AG08395 (cell line): ENCODE data around the gene PDLIM7.

Source experiments
- DNase-seq: peaks from one replicate; pipeline ENCODE4 v3.0.0; 2012; ENCODE audit warnings: mixed read lengths, low spot score

The PDLIM7 gene

GRCh38 chr5:177455661-177456590, 41.5 kb downstream of the PDLIM7 start:
- DNase-seq: peak; percentile 94

GRCh38 chr5:177455036-177455660, 42.3 kb downstream of the PDLIM7 start:
- DNase-seq: peak; percentile 47

DNA sequence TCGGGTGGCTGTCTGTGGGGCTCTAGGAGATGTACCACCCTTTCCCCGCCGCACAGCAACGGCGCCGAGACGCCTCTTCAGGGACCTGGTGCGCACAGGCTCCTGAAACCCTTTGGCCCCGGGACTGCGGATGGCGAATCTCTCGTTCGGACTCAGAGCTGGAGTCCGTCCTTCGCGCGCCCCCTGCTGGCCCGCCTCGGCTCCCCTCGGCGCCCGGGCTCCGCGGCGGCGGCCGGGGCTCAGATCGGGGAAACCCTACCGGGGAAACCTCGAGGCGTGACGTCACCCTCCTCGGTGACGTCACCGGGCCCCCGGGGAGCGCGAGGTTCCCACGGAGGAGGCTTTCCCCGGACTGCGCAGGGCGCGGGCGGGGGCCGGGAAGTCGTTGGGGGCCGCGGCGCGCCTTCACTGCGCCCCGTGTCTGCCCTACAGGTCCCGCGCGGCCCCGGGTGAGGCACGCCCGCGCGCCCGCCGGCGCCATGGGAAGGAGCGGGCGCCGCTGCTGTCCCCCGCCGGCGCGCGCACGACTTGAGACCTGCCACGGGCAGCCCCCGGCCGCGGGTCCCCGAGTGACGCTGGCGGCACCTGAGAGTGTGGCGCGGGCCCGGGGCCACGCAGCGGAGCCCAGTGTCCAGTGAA, 42.9 kb downstream of the PDLIM7 start:
- DNase-seq: peak; percentile 97

DNA sequence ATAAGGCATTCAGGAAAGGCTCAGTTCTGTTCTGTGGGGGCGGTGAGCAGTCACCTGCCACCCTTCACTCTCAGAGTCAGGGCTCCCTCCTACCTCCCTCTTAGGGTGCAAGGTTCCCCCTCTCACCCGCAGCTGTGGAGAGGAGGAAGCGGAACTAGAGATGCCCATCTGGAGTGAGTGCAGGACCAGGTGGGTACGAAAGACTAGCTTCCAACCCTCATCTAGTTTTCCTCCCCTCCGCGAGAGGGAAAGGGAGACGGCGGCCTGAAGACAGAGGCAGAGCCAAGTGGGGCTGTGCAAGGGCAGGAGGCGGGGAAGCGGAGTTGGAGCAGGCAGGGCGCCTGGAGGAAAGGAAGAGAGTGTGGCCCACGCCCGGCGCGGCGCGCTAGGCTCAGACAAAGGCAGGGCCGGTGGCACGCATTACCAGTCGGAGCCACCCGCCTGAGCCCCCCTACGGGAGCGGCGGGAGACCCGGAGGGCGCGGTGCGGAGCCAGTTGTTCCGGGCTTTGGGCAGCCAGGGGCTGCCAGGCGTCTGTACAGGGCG, 43.5 kb downstream of the PDLIM7 start:
- DNase-seq: no peak

DNA sequence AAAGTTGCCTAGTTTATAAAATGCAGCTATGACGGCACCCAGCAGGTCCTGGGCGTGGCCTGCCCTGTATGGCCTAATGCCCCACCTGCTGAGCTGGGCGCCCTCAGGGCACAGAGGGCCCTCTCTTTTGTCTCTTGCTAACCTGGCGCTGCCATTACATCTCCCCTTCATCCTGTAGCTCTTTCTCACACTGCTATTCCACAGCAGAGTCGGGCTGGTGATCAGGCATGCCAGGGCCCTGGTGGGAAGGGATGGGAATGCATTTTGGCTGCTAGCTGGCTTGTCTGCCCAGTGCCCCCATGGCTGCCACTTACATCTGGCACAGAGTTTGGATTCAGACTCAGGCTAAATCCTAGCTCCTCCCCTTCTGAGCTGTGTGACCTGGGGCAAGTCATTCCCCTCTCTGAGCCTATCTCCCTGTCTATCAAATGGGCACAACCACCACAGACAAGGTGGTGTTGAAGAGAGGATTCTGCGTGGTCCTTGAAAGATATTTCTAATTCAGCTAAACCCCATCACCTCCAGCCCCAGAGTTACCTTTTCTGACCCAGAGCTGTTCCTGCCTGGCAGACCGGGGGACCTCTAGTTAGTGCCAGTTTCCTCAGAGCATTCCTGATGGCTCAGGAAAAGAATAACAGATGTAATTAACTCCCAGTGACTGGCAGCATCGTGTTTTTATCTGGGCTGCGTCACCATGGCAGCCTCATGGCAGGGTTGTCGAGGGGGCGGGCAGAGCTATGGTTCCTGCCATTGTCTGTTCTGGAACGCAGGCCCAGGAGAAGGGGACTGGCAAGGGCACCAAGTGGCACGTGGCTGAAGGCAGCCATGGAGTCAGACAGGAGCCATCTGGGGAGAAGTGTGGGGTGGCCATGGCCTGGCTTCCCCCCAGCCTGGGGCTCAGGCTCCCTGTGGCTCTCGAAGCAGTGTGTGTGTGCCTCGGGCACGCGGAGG, 44.4 kb downstream of the PDLIM7 start:
- no peak for DNase-seq

DNA sequence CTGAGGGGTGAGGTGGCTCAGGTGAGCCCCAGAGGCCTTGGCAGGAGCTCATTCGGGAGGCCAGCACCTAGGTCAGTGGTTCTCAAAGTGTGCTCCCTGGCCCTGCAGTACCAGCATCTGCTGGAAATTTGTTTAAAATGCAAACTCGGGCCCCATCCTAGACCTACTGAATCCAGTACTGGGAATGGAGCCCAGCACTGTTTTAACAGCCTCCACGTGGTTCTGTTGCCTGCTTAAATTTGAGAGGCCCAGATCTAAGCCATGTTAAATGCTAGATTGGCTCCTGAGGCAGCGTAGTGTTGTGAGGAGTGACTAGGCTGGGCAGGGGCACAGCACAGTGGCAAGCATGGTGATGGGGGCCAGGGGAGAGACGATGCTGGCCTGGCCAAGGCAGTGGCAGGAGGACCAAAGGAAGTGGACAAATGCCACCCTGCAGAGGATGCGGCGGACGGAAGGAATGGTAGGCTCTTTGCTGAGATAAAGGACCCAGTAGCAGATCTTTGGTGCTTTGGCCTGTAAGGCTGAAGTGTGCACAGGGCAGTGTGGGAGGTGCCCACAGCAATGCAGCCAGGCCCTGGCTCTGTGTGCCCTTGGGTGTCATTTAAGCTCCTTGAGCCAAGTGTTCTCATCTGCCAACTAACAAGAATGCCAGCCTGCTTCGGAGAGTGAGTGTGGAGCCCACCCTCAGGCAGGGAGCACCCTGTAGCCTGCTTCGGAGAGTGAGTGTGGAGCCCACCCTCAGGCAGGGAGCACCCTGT, 46.6 kb downstream of the PDLIM7 start:
- no peak for DNase-seq

DNA sequence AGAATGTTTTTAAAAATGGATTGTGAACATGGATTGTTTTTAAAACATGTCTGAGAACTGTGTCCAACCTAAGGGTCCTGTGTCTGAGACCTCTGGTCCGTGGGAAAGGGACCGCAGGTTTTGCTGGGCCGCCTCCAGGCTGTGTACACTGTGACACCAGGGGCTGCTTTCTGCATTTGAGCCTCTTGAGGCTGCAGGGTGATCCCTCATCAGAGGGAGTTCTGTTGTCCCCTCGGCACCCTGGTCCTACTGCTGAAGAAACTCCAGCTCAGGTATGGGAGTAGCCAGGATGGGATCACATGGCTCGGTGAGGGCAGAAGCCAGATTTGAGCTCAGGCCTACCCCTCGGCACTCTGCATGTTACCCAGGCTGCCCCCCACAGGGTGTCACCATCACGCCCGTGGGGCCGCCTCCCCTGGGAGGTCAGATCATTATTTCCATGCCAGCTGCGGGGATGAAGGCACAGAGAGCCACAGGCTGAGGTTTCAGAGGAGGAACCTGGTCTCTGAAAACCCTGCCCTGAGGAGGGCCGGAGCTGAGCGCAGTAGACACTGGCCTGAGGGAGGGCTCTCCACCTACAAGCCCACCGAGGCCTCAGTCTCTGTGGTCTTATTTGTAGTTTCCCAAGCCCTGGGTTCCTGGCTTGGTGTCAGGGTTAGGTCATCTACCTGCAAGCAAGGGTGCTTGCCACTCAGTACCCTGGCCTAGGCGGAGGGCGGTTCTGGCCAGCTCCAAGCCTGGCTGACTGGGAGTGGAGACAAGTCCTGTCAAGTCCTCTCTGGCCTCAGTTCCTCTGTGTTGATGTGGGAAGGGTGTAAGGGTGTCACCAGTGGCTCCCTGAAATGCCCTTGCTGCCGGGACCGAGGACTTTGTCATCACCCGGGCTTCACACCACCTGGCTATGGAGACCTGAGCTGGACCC, 48.0 kb downstream of the PDLIM7 start:
- DNase-seq: no peak

- DNase-seq: no peak
Observed at GRCh38 chr5:177448244-177448950, 49.0 kb downstream of the PDLIM7 start.

DNA sequence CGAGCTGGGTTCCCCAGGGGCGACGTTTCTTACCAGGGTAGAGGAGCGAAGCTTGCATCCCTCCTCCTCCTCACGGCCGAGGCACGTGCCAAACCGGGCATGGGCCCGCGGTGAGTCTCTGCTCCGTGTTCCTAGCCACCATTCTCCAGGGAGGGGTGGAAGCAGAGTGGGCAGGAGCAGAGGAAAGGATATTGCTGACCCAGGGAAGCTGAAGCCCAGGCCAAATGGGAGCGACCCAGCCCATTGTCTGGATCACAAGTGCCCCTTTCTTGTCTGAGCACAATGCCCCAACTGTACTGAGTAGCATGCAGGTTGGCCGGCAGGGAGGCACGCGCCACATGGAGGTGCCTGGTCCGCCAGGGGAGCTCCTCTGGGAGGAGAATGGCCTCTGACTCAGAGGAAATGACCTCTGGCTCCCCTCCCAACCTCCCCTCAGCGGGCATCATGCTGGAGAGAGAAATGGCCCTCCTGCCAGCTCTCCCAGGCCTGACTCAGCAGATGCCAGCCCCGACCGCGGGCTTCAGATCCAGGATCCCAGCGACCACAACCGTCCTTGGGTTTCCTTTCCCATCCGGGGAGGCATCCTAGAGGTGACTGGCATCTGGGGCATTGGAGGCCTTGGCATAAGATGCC, 49.7 kb downstream of the PDLIM7 start:
- DNase-seq: peak; percentile 76

- DNase-seq: peak; percentile 54
Observed at GRCh38 chr5:177447066-177447610, 50.3 kb downstream of the PDLIM7 start.

DNA sequence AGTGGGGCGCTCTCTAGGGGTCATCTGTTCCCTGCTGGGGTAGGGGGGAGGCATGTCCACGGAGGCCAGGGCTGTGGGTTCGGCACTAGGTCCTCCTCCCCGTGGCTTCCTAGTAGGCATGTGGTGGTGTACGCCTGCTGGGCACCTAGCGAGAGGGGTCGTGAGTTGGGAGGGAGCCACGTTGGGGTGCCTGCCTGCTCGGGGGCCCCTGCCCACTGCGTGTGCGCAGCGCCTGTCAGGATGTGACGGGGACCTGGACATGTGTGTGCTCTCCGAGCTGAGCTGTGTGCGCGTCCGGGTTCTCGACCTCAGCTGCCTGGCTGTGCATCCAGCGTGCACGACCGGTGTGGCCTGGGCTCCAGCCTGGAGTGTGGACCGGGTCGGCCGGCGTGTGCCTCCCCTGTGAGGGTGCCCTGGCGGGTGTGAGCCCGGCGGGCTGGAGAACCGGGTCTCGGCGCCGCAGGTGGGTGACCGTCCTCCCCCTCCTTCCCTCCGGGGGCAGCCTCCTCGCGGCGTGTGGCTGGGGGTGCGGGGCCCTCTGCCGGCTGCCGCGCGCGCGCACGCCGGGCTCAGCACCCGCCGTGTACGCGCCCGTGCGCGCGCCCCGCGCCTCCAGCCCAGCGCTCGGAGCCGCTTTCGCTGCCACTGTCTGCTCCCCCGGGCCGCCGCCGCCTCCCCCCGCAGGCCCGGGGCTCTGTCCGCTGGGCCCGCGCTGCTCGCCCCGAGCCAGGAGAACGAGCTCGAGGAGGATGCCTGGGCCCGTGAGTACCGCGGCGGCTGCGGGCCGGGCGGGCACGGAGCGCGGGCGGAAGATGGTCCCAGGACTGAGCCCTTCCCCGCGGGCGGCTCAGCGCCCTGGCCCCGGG, 51.0 kb downstream of the PDLIM7 start, which contains the start of gene PRR7:
Gene PRR7 (plus strand): TSS at position 615 of the 866 bp plus-strand sequence. CDS start 8,254 bp downstream, outside the sequence.
- DNase-seq: peak; percentile 88

GRCh38 chr5:177445917-177446199, 51.5 kb downstream of the PDLIM7 start:
- DNase-seq: no peak

DNA sequence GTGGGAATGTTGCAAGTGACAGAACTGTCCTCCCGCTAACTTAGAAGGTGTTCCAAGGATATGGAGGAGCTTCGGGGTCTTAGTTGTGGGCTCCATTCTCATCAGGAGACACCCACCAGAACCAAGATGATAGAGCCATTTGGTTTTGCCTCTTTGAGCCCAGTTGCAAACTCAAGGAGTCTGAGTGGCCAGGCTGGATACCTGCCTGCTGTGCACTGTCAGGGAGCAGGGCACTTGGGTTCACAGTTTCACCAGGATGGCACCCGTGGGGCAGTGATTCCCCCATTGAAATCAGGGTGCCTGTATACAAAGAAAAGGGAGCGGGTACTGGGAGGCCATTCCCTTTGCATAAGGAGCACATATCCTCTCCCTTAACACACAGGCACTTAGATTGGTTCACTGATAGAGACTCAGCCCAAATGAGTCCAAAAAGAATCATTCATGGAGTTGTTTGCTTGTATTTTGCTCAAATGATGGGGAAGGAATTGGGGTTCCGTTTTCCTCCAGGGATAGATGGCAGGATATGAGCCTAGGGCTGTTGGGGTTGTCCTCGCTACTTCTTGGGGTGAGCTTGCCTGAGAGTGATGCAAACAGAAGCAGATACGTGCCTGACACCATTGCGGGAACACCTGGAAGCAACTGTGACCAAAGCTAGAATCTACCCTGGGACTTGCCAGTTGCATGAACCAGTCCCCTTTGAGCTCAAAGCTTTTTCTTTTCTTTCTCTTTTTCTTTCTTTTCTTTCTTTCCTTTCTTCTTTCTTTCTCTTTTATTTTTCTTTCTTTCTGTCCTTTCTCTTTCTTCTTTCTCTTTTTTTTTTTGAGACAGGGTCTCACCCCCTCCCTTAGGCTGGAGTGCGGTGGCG, 52.1 kb downstream of the PDLIM7 start:
- no peak for DNase-seq

- no peak for DNase-seq
Observed at GRCh38 chr5:177444106-177445051, 53.0 kb downstream of the PDLIM7 start.
